Right lobe of liver (tissue), 6 donors: Measurements from ENCODE around the gene TNRC6C. TPM values are rescaled to one million over a fixed set of nuclear protein-coding genes. Genes with fewer than 3 reads are reported as not detected.

Source experiments
- ATAC-seq, 4 donors: fragments of 200-7000 bp; cut with Tn5 transposase; one replicate each; pipeline ENCODE4 v1.9.1; 2020; ENCODE audit warnings: mild to moderate bottlenecking in 4 of 4, moderate library complexity in 4 of 4
- DNase-seq, 3 donors: peaks; one replicate each; pipeline ENCODE4 v3.0.0-alpha.2; 2020
- H3K27ac ChIP-seq, 3 donors: fragments of 200-600 bp; one replicate each; pipeline ENCODE4 v1.8.0; 2022
- H3K27me3 ChIP-seq, 2 donors: fragments of 200-600 bp; one replicate each; pipeline ENCODE4 v1.8.0; 2022
- H3K36me3 ChIP-seq, 4 donors: fragments of 200-600 bp; sonication (generic) in 1 of 4; one replicate each; pipeline versions ENCODE4 v1.5.1 to v1.8.0; 2017 to 2022; ENCODE audit warnings: control low read depth in 1 of 4
- H3K4me1 ChIP-seq, 4 donors: fragments of 200-600 bp; sonication (generic) in 1 of 4; one replicate each; pipeline versions ENCODE4 v1.5.1 to v1.8.0; 2017 to 2022; ENCODE audit warnings: control low read depth in 1 of 4
- H3K4me3 ChIP-seq, 3 donors: fragments of 200-600 bp; one replicate each; pipeline ENCODE4 v1.8.0; 2022
- H3K9me3 ChIP-seq, 4 donors: fragments of 200-600 bp; sonication (generic) in 1 of 4; one replicate each; pipeline versions ENCODE4 v1.5.1 to v1.8.0; 2017 to 2022; ENCODE audit warnings: control low read depth in 1 of 4
- POLR2A ChIP-seq: fragments of 450-650 bp; IDR thresholded peaks from one replicate; pipeline ENCODE4 v1.6.1; 2017; ENCODE audit warnings: antibody characterized with exemption, mild to moderate bottlenecking
- WGBS: methylation state at CpG from one replicate; pipeline ENCODE4 v1.1.6; 2018; ENCODE audit warnings: low coverage, low lambda C conversion rate; ENCODE audit not compliant: insufficient coverage; ENCODE audit errors: missing lambda C conversion rate; 5-methylcytosine and 5-hydroxymethylcytosine counted together
- intact Hi-C, 2 donors: fragments of 100-400 bp; cut with DNase I; formaldehyde crosslinking; loops; one replicate each; pipeline versions ENCODE4 v1.11.2 to v1.14.1; 2022
- total RNA-seq, 6 experiments: library from RNA; depleted of rRNA in 2 of 6; stranded (reverse); fragments of >200 nt in 2 of 6; fragmentation: NEBNext Ultra II Directional in 3 of 6; extraction: Animal tissue kit (Norgen Biotek cat#: 25700) in 3 of 6; gene quantifications; one replicate each; pipeline versions ENCODE4 v1.1.0 to v1.2.4, GENCODE V29; 2016 to 2023
- TF ChIP-seq, protein P1 (sequence below), 4 donors: fragments of 200-600 bp in 3 of 4; fragments of 450-650 bp in 1 of 4; IDR thresholded peaks; one replicate each; pipeline versions ENCODE4 v1.5.1 to v1.8.0; 2016 to 2022; ENCODE audit warnings: antibody characterized with exemption in 4 of 4, mild to moderate bottlenecking in 2 of 4
- donor health status: DM: no; HTN: yes; CAD: no.
- donor health status: DM: no; HTN: no; CAD: no.
- donor health status: DM: no; HTN: no; CAD: no.
- donor health status: DM: no; HTN: yes; CAD: no.
- donor health status: DM: no; HTN: yes; CAD: no.

Gene TNRC6C
- total RNA-seq, 6 experiments from 2014 or later = 1.9 to 10.6 (median 7.7) TPM

- H3K27ac ChIP-seq = no peak overlapping the region
- H3K36me3 ChIP-seq = no peaks in the 10 kb centered on the region
- H3K4me3 ChIP-seq = no peak overlapping the region
- H3K4me1 ChIP-seq = no peaks in the 10 kb centered on the region
- ATAC-seq (no peak), DNase-seq (no peak)
- 51% methylated on average over 5 of the region's 9 CpGs for WGBS
- H3K9me3 ChIP-seq = no peaks in the 10 kb centered on the region
- intact Hi-C loops = no loop called here
- no peaks in the 10 kb centered on the region for H3K27me3 ChIP-seq
- TF ChIP-seq, protein P1, sequence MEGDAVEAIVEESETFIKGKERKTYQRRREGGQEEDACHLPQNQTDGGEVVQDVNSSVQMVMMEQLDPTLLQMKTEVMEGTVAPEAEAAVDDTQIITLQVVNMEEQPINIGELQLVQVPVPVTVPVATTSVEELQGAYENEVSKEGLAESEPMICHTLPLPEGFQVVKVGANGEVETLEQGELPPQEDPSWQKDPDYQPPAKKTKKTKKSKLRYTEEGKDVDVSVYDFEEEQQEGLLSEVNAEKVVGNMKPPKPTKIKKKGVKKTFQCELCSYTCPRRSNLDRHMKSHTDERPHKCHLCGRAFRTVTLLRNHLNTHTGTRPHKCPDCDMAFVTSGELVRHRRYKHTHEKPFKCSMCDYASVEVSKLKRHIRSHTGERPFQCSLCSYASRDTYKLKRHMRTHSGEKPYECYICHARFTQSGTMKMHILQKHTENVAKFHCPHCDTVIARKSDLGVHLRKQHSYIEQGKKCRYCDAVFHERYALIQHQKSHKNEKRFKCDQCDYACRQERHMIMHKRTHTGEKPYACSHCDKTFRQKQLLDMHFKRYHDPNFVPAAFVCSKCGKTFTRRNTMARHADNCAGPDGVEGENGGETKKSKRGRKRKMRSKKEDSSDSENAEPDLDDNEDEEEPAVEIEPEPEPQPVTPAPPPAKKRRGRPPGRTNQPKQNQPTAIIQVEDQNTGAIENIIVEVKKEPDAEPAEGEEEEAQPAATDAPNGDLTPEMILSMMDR (IDR thresholded peaks at IDR 0.05) = no peak
- no peak for TF ChIP-seq POLR2A
Measured at GRCh38 chr17:77923135-77923534, 35.4 kb upstream of the TNRC6C start.

- DNase-seq (no peak), ATAC-seq (no peak)
- Histone ChIP-seq H3K27ac (no peak overlapping the region), H3K4me1 (no peaks in the 10 kb centered on the region), H3K36me3 (no peaks in the 10 kb centered on the region), H3K4me3 (no peak overlapping the region), H3K27me3 (no peaks in the 10 kb centered on the region), H3K9me3 (no peaks in the 10 kb centered on the region)
- intact Hi-C loops = no loop called here
- WGBS = 72% methylated on average over 5 of the region's 10 CpGs
- TF ChIP-seq POLR2A = no peak
- TF ChIP-seq, protein P1 (IDR thresholded peaks at IDR 0.05) = no peak
Measured at GRCh38 chr17:77923776-77924513, 34.6 kb upstream of the TNRC6C start.

DNA sequence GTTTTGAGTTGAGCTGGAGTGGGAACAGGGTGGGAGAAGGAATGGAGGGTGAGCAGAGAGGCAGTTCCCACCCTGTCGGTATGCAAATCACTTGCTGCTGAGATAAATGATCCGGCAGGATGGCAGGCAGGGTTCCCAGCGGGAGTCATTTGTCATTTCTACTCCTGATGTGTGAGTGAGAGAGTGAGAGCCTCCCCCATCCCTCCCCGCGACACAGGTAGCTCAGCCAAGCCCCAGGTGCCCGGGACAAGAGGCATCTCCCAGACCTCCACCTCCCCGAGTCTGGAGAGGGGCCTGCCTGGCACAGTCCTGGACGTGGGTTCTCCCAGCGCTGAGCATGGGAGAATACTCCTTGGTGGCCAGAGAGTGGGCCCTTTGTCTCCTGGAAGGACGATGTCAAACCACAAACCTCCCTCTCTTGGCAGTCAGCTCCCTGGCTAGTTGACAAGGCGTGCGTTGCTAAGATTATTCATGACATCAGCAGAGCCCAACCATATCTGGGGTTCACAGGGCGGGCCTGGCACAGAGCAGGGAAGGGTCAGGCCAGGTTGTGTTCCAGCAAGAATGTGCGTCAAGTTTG, 33.7 kb upstream of the TNRC6C start:
- ATAC-seq (peak; percentile 33 to 55 (median 34)), DNase-seq (no peak)
- no peak overlapping the region for H3K27ac ChIP-seq
- no peaks in the 10 kb centered on the region for H3K27me3 ChIP-seq
- H3K4me1 ChIP-seq = no peaks in the 10 kb centered on the region
- H3K36me3 ChIP-seq = no peaks in the 10 kb centered on the region
- intact Hi-C loops = no loop called here
- H3K4me3 ChIP-seq = no peak overlapping the region
- WGBS = 12% methylated on average over 3 of the region's 14 CpGs
- H3K9me3 ChIP-seq = no peaks in the 10 kb centered on the region
- TF ChIP-seq, protein P1 (IDR thresholded peaks at IDR 0.05) = no peak
- no peak for TF ChIP-seq POLR2A

GRCh38 chr17:77925831-77926543, 32.5 kb upstream of the TNRC6C start:
- 79% methylated on average over 4 of the region's 11 CpGs for WGBS
- no peaks in the 10 kb centered on the region for H3K27me3 ChIP-seq
- DNase-seq = no peak

More at GRCh38 chr17:77925831-77926543, 32.5 kb upstream of the TNRC6C start:
- no peaks in the 10 kb centered on the region for H3K4me1 ChIP-seq
- no peaks in the 10 kb centered on the region for H3K9me3 ChIP-seq
- no peak overlapping the region for H3K4me3 ChIP-seq
- H3K36me3 ChIP-seq = no peaks in the 10 kb centered on the region
- H3K27ac ChIP-seq = no peak overlapping the region
- intact Hi-C loops = no loop called here
- no peak for ATAC-seq
- TF ChIP-seq, protein P1 (IDR thresholded peaks at IDR 0.05) = no peak
- no peak for TF ChIP-seq POLR2A
